Heart left ventricle (tissue), 16 donors: ENCODE measurements around the gene OSBPL9. TPM values are rescaled to one million over a fixed set of nuclear protein-coding genes. Genes with fewer than 3 reads are reported as not detected.

Experiments
- ATAC-seq, 4 donors: fragments of 200-7000 bp; cut with Tn5 transposase; one replicate each; pipeline ENCODE4 v1.9.1; 2020 to 2022; ENCODE audit warnings: moderate library complexity in 4 of 4, mild to moderate bottlenecking in 3 of 4, moderate number of reproducible peaks in 1 of 4
- DNase-seq, 5 donors: peaks; one replicate each; pipeline ENCODE4 v3.0.0-alpha.2; 2020
- H3K27ac ChIP-seq, 12 donors: fragments of 200-600 bp; sonication (generic) in 4 of 12; one replicate each; pipeline versions ENCODE4 v1.5.0 to v1.8.0; 2016 to 2022; ENCODE audit warnings: mild to moderate bottlenecking in 2 of 12
- H3K27me3 ChIP-seq, 9 donors: fragments of 200-600 bp; sonication (generic) in 2 of 9; one replicate each; pipeline versions ENCODE4 v1.5.1 to v1.8.0; 2016 to 2022; ENCODE audit warnings: mild to moderate bottlenecking in 3 of 9
- H3K36me3 ChIP-seq, 9 donors: fragments of 200-600 bp; sonication (generic) in 2 of 9; one replicate each; pipeline versions ENCODE4 v1.5.0 to v1.8.0; 2018 to 2022; ENCODE audit warnings: mild to moderate bottlenecking in 2 of 9
- H3K4me1 ChIP-seq, 12 donors: fragments of 200-600 bp; sonication (generic) in 4 of 12; one replicate each; pipeline versions ENCODE4 v1.5.0 to v1.8.0; 2016 to 2022; ENCODE audit warnings: mild to moderate bottlenecking in 3 of 12
- H3K4me3 ChIP-seq, 12 donors: fragments of 200-600 bp; sonication (generic) in 4 of 12; one replicate each; pipeline versions ENCODE4 v1.5.0 to v1.8.0; 2017 to 2022; ENCODE audit warnings: mild to moderate bottlenecking in 9 of 12, moderate library complexity in 4 of 12
- H3K9me3 ChIP-seq, 12 donors: fragments of 200-600 bp; sonication (generic) in 4 of 12; one replicate each; pipeline versions ENCODE4 v1.5.0 to v1.8.0; 2016 to 2022; ENCODE audit warnings: mild to moderate bottlenecking in 1 of 12
- CTCF ChIP-seq, 12 donors: fragments of 200-600 bp; sonication (generic) in 4 of 12; IDR thresholded peaks; one replicate each; pipeline versions ENCODE4 v1.5.0 to v1.8.0; 2018 to 2022; ENCODE audit warnings: antibody characterized with exemption in 12 of 12, mild to moderate bottlenecking in 5 of 12
- POLR2A ChIP-seq, 2 donors: fragments of 450-650 bp; IDR thresholded peaks; one replicate each; pipeline ENCODE4 v1.6.1; 2017; ENCODE audit warnings: antibody characterized with exemption in 2 of 2, mild to moderate bottlenecking in 2 of 2, moderate library complexity in 2 of 2
- WGBS, 4 donors: extraction: QIAGEN DNeasy Blood & Tissue Kit in 2 of 4; methylation state at CpG; one replicate each; pipeline versions ENCODE4 v1.1.5 to v1.1.7; 2013 to 2018; 5-methylcytosine and 5-hydroxymethylcytosine counted together
- intact Hi-C, 10 donors: fragments of 100-400 bp; cut with DNase I; formaldehyde crosslinking; loops; one replicate each; pipeline versions ENCODE4 v1.11.1 to v1.14.2; 2022
- polyA plus RNA-seq, 2 donors: library from polyadenylated mRNA; stranded (reverse); fragments of 200-250 nt; gene quantifications; one replicate each; pipeline ENCODE4 v1.2.3, GENCODE V29; 2013
- total RNA-seq, 9 donors: library from RNA; depleted of rRNA in 2 of 9; stranded (reverse); fragments of >200 nt in 2 of 9; fragmentation: NEBNext Ultra II Directional in 3 of 9; extraction: Animal tissue kit (Norgen Biotek cat#: 25700) in 3 of 9; gene quantifications; one replicate each; pipeline versions ENCODE4 v1.1.0 to v1.2.4, GENCODE V29; 2016 to 2023
- donor health status: ischemic (EF 13 %, LVEDD 7.1; RV severe dilation, severe dysfunction).
- donor health status: healthy with polysubstance abuse.
- donor health status: DM: no; HTN: yes; CAD: no.
- donor health status: DM: no; HTN: no; CAD: no.
- donor health status: ischemic (EF 25% LVEDD 6.9; RV normal size, moderate dysfunction).
- donor health status: ischemic (EF 25% LVEDD 5.7; RV mildly dilated, moderate dysfunction).
- donor health status: healthy.
- donor health status: DM: yes; HTN: yes; CAD: no.
- donor health status: ischemic (EF 35%, LVEDD 5.7; RV mildly dilated, moderate dysfunction).
- donor health status: nonischemic (EF 11% LVEDD 7.7; RV severe dilation, severe dysfunction).
- donor health status: DM: yes; HTN: yes; CAD: no.
- donor health status: PGD.
- donor health status: ischemic (EF 29% LVEDD 5.4; RV normal size, mild dysfunction).
- donor health status: nonischemic (EF 23%, LVEDD 6.1; RV moderate dilation, normal function).

OSBPL9 gene
- total and polyA plus RNA-seq, 11 donors, result 44.5 to 69.5 (median 52.5) TPM

GRCh38 chr1:51714374-51715019, 97.6 kb downstream of the OSBPL9 start:
- intact Hi-C loops, result no loop called here
- TF ChIP-seq CTCF (IDR thresholded peaks at IDR 0.05) (no peak), POLR2A (IDR thresholded peaks at IDR 0.05) (no peak)
- H3K27me3 ChIP-seq, result no peaks in the 10 kb centered on the region
- 95 to 97% (median 96%) methylated on average over 8 of the region's 8 CpGs for WGBS, 4 donors
- no peaks in the 10 kb centered on the region for H3K9me3 ChIP-seq
- no peak for DNase-seq
- H3K4me1 ChIP-seq, result peaks cover 0 to under 1% (median 0%) of the 10 kb centered on the region in 12 donors
- H3K27ac ChIP-seq, result no peak overlapping the region
- ATAC-seq, result no peak
- H3K4me3 ChIP-seq, result no peak overlapping the region
- peaks cover 0 to 9% (median 0%) of the 10 kb centered on the region in 9 donors for H3K36me3 ChIP-seq

GRCh38 chr1:51715369-51715768, 98.5 kb downstream of the OSBPL9 start:
- intact Hi-C loops, result no loop called here
- DNase-seq (no peak), ATAC-seq (no peak)
- H3K9me3 ChIP-seq, result no peaks in the 10 kb centered on the region
- H3K27ac ChIP-seq, result no peak overlapping the region
- H3K4me1 ChIP-seq, result no peaks in the 10 kb centered on the region
- TF ChIP-seq POLR2A (IDR thresholded peaks at IDR 0.05) (no peak), CTCF (IDR thresholded peaks at IDR 0.05) (no peak)
- peaks cover 0 to 9% (median 0%) of the 10 kb centered on the region in 9 donors for H3K36me3 ChIP-seq
- H3K27me3 ChIP-seq, result no peaks in the 10 kb centered on the region
- no peak overlapping the region for H3K4me3 ChIP-seq
- 93 to 98% (median 97%) methylated on average over 4 of the region's 4 CpGs for WGBS, 4 donors

- H3K36me3 ChIP-seq, result peaks cover 0 to 9% (median 0%) of the 10 kb centered on the region in 9 donors
- no peaks in the 10 kb centered on the region for H3K27me3 ChIP-seq
- no peaks in the 10 kb centered on the region for H3K4me1 ChIP-seq
- DNase-seq, result no peak
- ATAC-seq, result no peak
- intact Hi-C loops, result no loop called here
- WGBS, 4 donors, result 96 to 99% (median 98%) methylated on average over 3 of the region's 3 CpGs
- no peaks in the 10 kb centered on the region for H3K9me3 ChIP-seq
- H3K27ac ChIP-seq, result no peak overlapping the region
- TF ChIP-seq POLR2A (IDR thresholded peaks at IDR 0.05), result no peak
- TF ChIP-seq CTCF (IDR thresholded peaks at IDR 0.05), result no peak
- no peak overlapping the region for H3K4me3 ChIP-seq
These were observed 99.9 kb downstream of the OSBPL9 start for GRCh38 chr1:51716746-51717145.

GRCh38 chr1:51717842-51718241, 101.0 kb downstream of the OSBPL9 start:
- ATAC-seq (no peak), DNase-seq (no peak)
- Histone ChIP-seq H3K27ac (no peak overlapping the region), H3K27me3 (no peaks in the 10 kb centered on the region), H3K36me3 (peaks cover 0 to 9% (median 0%) of the 10 kb centered on the region in 9 donors), H3K9me3 (no peaks in the 10 kb centered on the region), H3K4me3 (no peak overlapping the region), H3K4me1 (no peaks in the 10 kb centered on the region)
- WGBS, 4 donors, result 96 to 99% (median 96%) methylated on average over 3 of the region's 3 CpGs
- intact Hi-C loops, result no loop called here
- TF ChIP-seq POLR2A (IDR thresholded peaks at IDR 0.05) (no peak), CTCF (IDR thresholded peaks at IDR 0.05) (no peak)
